Measurements from ENCODE around the gene FAS.

The FAS gene

GRCh38 chr10:89035461-89035860 lies 44.9 kb downstream of the FAS start:
- no peak for DNase-seq (ENCODE audit: low spot score)

- no peak for DNase-seq (ENCODE audit: low spot score)
Observed at GRCh38 chr10:89037096-89037495, 46.5 kb downstream of the FAS start.

GRCh38 chr10:89042562-89042961 lies 52.0 kb downstream of the FAS start:
- no peak for DNase-seq (ENCODE audit: low spot score)

- no peak for DNase-seq (ENCODE audit: low spot score)
Observed at GRCh38 chr10:89043052-89043451, 52.5 kb downstream of the FAS start.

GRCh38 chr10:89047397-89047796 lies 56.8 kb downstream of the FAS start:
- no peak for DNase-seq (ENCODE audit: low spot score)

GRCh38 chr10:89051593-89051992 lies 61.0 kb downstream of the FAS start:
- no peak for DNase-seq (ENCODE audit: low spot score)

GRCh38 chr10:89053555-89053954 lies 63.0 kb downstream of the FAS start:
- no peak for DNase-seq (ENCODE audit: low spot score)

GRCh38 chr10:89055159-89055558 lies 64.6 kb downstream of the FAS start:
- DNase-seq (ENCODE audit: low spot score) = no peak

- no peak for DNase-seq (ENCODE audit: low spot score)
Observed at GRCh38 chr10:89062861-89063260, 72.3 kb downstream of the FAS start.

GRCh38 chr10:89063465-89063864 lies 72.9 kb downstream of the FAS start:
- DNase-seq (ENCODE audit: low spot score) = no peak

GRCh38 chr10:89064748-89065147 lies 74.2 kb downstream of the FAS start:
- DNase-seq (ENCODE audit: low spot score) = no peak

Data from germinal center (tissue), 1 donor.